Smooth muscle cell (in vitro differentiated cells): ENCODE data around the gene SEZ6L2. TPM values are rescaled to one million over a fixed set of nuclear protein-coding genes. Genes with fewer than 3 reads are reported as not detected.
"Not testable (repeated sequence)": the region's sequence is repeated elsewhere in the genome, so short reads cannot be mapped to it uniquely, and the experiment has no call there.

Experiments used
- DNase-seq: peaks from one replicate; lab custom pipeline; 2025; ENCODE audit not compliant: unreplicated experiment; lab: John Stamatoyannopoulos, UW
- H2AFZ ChIP-seq: fragments of 200-600 bp; sonication (generic); 2 replicates; pipeline ENCODE4 v1.6.0; 2016; ENCODE audit warnings: antibody characterized with exemption, low read depth, mild to moderate bottlenecking
- H3F3A ChIP-seq: fragments of 200-600 bp; sonication (generic); 2 replicates; pipeline ENCODE4 v1.6.0; 2017; ENCODE audit warnings: antibody characterized with exemption, low read depth
- H3K27ac ChIP-seq: fragments of 200-600 bp; sonication (generic); 2 replicates; pipeline ENCODE4 v1.5.1; 2016; ENCODE audit warnings: low read depth, mild to moderate bottlenecking
- H3K27me3 ChIP-seq: fragments of 200-600 bp; sonication (generic); 2 replicates; pipeline ENCODE4 v1.6.1; 2016; ENCODE audit warnings: low read depth, mild to moderate bottlenecking
- H3K36me3 ChIP-seq: fragments of 200-600 bp; sonication (generic); 2 replicates; pipeline ENCODE4 v1.5.1; 2016; ENCODE audit warnings: low read depth
- H3K4me1 ChIP-seq: fragments of 200-600 bp; sonication (generic); 2 replicates; pipeline ENCODE4 v1.5.1; 2016; ENCODE audit warnings: low read depth
- H3K4me2 ChIP-seq: fragments of 200-600 bp; sonication (generic); 2 replicates; pipeline ENCODE4 v1.6.0; 2016; ENCODE audit warnings: mild to moderate bottlenecking
- H3K4me3 ChIP-seq: fragments of 200-600 bp; sonication (generic); 2 replicates; pipeline ENCODE4 v1.5.1; 2016; ENCODE audit warnings: mild to moderate bottlenecking
- H3K79me2 ChIP-seq: fragments of 200-600 bp; sonication (generic); 2 replicates; pipeline ENCODE4 v1.6.0; 2016; ENCODE audit warnings: low read depth, mild to moderate bottlenecking
- H3K9ac ChIP-seq: fragments of 200-600 bp; sonication (generic); 2 replicates; pipeline ENCODE4 v1.6.0; 2016; ENCODE audit warnings: low read depth
- H3K9me3 ChIP-seq: fragments of 200-600 bp; sonication (generic); replicated peaks from 2 replicates; pipeline ENCODE4 v1.5.1; 2016; ENCODE audit warnings: low read depth
- H4K20me1 ChIP-seq: fragments of 200-600 bp; sonication (generic); 2 replicates; pipeline ENCODE4 v1.6.0; 2016; ENCODE audit warnings: low read depth
- WGBS: methylation state at CpG from one replicate; pipeline ENCODE4 v1.1.7; 2016; ENCODE audit warnings: low lambda C conversion rate; 5-methylcytosine and 5-hydroxymethylcytosine counted together
- polyA plus RNA-seq: library from polyadenylated mRNA; unstranded; fragments of >200 nt; fragmentation: Nextera tagmentation; extraction: Ambion mirVana; gene quantifications from 2 replicates; pipeline ENCODE4 v1.2.1, GENCODE V29; 2016
- total RNA-seq: library from RNA; depleted of rRNA; stranded (reverse); fragments of >200 nt; gene quantifications from 2 replicates; pipeline ENCODE4 v1.2.3, GENCODE V29; 2014
- TF ChIP-seq, protein P1 (sequence below): fragments of 200-600 bp; sonication (generic); IDR thresholded peaks from 2 replicates; pipeline ENCODE4 v1.5.1; 2017; ENCODE audit warnings: borderline replicate concordance, mild to moderate bottlenecking, antibody characterized with exemption; ENCODE audit not compliant: insufficient read depth, poor library complexity, severe bottlenecking

Gene SEZ6L2
- total and polyA plus RNA-seq, 2 experiments from 2014 or later = 46.1 to 178 TPM

DNA sequence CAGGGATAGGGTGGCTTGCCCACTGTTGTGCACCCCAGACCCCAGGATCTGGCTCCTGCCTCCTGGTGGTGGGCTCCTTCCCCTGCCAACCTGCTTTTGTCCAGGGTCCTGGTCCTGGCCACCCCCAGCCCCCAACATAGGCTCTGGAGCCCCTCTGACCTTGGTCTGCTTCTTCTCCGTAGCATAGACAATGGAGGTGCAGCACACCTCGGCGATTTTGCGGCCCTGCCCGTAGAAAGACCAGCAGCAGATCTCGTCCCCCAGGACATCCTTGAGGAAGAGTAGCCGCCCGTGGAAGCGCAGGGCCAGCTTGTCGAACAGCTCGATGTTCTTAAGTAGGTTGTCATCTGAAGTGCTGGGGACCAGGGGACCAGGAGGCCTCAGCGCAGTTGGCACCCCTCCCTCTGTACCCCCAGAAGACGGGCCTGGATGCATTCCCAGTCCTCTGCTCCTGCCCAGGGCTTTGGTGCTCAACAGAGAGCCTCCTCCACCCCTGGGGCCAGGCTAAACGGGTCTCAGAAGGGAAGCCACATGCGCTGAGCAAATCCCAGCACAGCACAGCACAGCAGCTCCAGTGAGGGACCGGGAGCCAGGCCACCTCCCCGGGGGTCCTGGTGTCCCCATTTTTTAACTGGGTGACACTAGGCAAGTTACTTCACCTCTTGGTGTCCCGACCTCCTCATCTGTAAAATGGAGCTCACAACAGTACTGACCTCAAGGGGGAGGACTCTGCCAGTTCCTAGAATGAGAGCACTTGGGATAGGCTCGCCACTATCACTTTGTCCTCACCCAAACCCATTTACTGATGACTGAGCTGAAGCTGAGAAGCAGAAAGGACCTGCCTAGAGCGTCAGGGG, 11.7 kb upstream of the SEZ6L2 start:
- H2AFZ ChIP-seq = no peak overlapping the region
- H3K36me3 ChIP-seq = no peaks in the 10 kb centered on the region
- no peak overlapping the region for H3K4me2 ChIP-seq
- no peaks in the 10 kb centered on the region for H3K4me1 ChIP-seq
- DNase-seq = no peak
- TF ChIP-seq, protein P1, sequence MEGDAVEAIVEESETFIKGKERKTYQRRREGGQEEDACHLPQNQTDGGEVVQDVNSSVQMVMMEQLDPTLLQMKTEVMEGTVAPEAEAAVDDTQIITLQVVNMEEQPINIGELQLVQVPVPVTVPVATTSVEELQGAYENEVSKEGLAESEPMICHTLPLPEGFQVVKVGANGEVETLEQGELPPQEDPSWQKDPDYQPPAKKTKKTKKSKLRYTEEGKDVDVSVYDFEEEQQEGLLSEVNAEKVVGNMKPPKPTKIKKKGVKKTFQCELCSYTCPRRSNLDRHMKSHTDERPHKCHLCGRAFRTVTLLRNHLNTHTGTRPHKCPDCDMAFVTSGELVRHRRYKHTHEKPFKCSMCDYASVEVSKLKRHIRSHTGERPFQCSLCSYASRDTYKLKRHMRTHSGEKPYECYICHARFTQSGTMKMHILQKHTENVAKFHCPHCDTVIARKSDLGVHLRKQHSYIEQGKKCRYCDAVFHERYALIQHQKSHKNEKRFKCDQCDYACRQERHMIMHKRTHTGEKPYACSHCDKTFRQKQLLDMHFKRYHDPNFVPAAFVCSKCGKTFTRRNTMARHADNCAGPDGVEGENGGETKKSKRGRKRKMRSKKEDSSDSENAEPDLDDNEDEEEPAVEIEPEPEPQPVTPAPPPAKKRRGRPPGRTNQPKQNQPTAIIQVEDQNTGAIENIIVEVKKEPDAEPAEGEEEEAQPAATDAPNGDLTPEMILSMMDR = no peak
- no peaks in the 10 kb centered on the region for H3K9me3 ChIP-seq
- H3F3A ChIP-seq = no peaks in the 10 kb centered on the region
- no peaks in the 10 kb centered on the region for H3K27me3 ChIP-seq
- H4K20me1 ChIP-seq = no peaks in the 10 kb centered on the region
- H3K27ac ChIP-seq = no peak overlapping the region
- H3K4me3 ChIP-seq = no peak overlapping the region
- no peaks in the 10 kb centered on the region for H3K79me2 ChIP-seq
- no peak overlapping the region for H3K9ac ChIP-seq
- WGBS = 93% methylated on average over 20 of the region's 20 CpGs

DNA sequence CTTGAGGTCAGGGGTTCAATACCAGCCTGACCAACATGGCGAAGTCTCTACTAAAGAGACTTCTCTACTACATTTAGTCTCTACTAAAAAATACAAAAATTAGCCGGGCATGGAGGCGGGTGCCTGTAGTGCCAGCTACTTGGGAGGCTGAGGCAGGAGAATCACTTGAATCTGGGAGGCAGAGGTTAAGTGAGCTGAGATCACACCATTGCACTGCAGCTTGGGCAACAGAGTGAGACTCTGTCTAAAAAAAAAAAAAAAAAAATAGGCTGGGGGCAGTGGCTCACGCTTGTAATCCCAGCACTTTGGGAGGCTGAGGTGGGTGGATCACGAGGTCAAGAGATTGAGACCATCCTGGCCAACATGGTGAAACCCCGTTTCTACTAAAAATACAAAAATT, 10.5 kb upstream of the SEZ6L2 start:
- H4K20me1 ChIP-seq, DNase-seq, H3K4me2 ChIP-seq, H2AFZ ChIP-seq, H3K4me1 ChIP-seq, H3K4me3 ChIP-seq, H3K36me3 ChIP-seq, H3K9ac ChIP-seq, H3K27me3 ChIP-seq, H3K79me2 ChIP-seq, H3F3A ChIP-seq, H3K27ac ChIP-seq, H3K9me3 ChIP-seq: not testable (repeated sequence)
- 97% methylated on average over 6 of the region's 6 CpGs for WGBS

DNA sequence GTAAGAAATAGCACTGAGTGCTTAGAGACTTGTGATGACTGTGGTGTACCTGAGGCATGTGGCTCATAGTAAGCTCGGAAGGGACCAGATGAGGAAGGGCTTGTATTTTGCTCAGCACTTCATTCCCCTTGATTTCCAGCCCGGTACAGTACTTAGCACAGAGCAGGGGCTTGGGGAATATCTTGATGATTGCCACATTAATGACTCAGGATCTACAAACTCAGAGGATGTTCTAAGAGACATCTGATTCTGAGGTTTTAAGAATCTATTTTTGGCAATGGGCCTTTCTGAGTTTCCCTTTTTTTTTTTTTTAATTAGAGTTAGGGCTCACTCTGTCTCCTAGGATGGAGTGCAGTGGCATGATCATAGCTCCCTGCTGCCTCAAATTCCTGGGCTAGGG, 10.0 kb upstream of the SEZ6L2 start:
- Histone ChIP-seq H3K9me3 (no peaks in the 10 kb centered on the region), H3K36me3 (no peaks in the 10 kb centered on the region), H3K79me2 (no peaks in the 10 kb centered on the region), H3K9ac (no peak overlapping the region), H3K27me3 (no peaks in the 10 kb centered on the region), H2AFZ (no peak overlapping the region), H3K4me1 (no peaks in the 10 kb centered on the region), H3F3A (no peaks in the 10 kb centered on the region), H3K27ac (no peak overlapping the region), H3K4me3 (no peak overlapping the region), H3K4me2 (no peak overlapping the region), H4K20me1 (no peaks in the 10 kb centered on the region)
- TF ChIP-seq, protein P1 = no peak
- no peak for DNase-seq
- WGBS = 68% methylated on average over 2 of the region's 2 CpGs

DNA sequence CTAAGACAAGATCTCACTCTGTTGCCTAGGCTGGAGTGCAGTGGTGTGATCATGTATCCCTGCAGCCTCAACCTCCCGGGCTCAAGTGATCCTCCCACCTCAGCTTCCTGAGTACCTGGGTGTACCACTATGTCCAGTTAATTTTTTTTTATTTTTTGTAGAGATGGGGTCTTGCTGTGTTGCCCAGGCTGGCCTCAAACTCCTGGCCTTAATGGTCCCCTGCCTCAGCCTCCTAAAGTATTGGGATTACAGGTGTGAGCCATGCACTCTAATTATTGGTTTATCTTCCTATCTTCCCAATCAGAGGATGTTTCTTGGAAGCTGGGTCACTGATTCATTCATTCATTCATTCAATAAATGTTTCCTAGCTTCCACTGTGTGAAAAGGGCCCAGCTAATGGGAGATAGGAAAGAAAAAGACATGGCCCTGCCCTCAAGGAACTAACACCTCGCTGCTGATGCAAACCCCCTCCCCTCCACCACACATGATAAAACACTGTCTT, 9.4 kb upstream of the SEZ6L2 start:
- no peak for DNase-seq
- H2AFZ ChIP-seq = no peak overlapping the region
- no peaks in the 10 kb centered on the region for H3K4me1 ChIP-seq
- no peaks in the 10 kb centered on the region for H3K36me3 ChIP-seq
- peaks cover 4% of the 10 kb centered on the region for H3K79me2 ChIP-seq
- no peak overlapping the region for H3K4me2 ChIP-seq
- H3K4me3 ChIP-seq = no peak overlapping the region
- no peak overlapping the region for H3K9ac ChIP-seq
- H4K20me1 ChIP-seq = no peaks in the 10 kb centered on the region
- TF ChIP-seq, protein P1 = no peak
- H3F3A ChIP-seq = no peaks in the 10 kb centered on the region
- 94% methylated on average over 2 of the region's 2 CpGs for WGBS
- no peaks in the 10 kb centered on the region for H3K9me3 ChIP-seq
- H3K27ac ChIP-seq = no peak overlapping the region
- no peaks in the 10 kb centered on the region for H3K27me3 ChIP-seq
